Suprapubic skin (tissue), 4 donors: ENCODE results near the gene NLRC3.

Experiments used
- POLR2A ChIP-seq, 2 donors: fragments of 450-650 bp; IDR thresholded peaks; one replicate each; pipeline ENCODE4 v1.6.1; 2017; ENCODE audit warnings: antibody characterized with exemption in 2 of 2, mild to moderate bottlenecking in 2 of 2, moderate library complexity in 2 of 2
- POLR2AphosphoS5 ChIP-seq, 3 donors: sonication (generic); formaldehyde crosslinking; IDR thresholded peaks; one replicate each; pipeline ENCODE4 v1.6.1; 2017; ENCODE audit warnings: antibody characterized with exemption in 3 of 3
- TF ChIP-seq, protein P1 (sequence below), 2 donors: fragments of 200-600 bp in 1 of 2; fragments of 450-650 bp in 1 of 2; sonication (generic) in 1 of 2; IDR thresholded peaks; one replicate each; pipeline ENCODE4 v1.5.1; 2016 to 2019; ENCODE audit warnings: antibody characterized with exemption in 2 of 2, mild to moderate bottlenecking in 1 of 2, moderate library complexity in 1 of 2

DNA sequence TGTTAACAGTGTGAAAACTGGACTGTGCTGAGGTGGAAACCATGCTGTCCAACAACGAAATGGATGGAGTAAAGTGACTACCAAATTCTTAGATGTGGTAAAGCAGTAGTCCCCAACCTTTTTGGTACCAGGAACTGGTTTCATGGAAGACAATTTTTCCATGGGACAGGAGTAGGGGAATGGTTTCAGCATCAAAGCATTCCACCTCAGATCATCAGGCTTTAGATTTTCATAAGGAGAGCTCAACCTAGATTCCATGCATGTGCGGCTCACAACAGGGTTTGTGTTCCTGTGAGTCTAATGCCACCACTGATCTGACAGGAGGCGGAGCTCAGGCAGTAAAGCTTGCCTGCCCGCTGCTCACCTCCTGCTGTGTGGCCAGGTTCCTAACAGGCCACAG, 22.7 kb upstream of the NLRC3 start:
- TF ChIP-seq, protein P1, sequence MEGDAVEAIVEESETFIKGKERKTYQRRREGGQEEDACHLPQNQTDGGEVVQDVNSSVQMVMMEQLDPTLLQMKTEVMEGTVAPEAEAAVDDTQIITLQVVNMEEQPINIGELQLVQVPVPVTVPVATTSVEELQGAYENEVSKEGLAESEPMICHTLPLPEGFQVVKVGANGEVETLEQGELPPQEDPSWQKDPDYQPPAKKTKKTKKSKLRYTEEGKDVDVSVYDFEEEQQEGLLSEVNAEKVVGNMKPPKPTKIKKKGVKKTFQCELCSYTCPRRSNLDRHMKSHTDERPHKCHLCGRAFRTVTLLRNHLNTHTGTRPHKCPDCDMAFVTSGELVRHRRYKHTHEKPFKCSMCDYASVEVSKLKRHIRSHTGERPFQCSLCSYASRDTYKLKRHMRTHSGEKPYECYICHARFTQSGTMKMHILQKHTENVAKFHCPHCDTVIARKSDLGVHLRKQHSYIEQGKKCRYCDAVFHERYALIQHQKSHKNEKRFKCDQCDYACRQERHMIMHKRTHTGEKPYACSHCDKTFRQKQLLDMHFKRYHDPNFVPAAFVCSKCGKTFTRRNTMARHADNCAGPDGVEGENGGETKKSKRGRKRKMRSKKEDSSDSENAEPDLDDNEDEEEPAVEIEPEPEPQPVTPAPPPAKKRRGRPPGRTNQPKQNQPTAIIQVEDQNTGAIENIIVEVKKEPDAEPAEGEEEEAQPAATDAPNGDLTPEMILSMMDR (IDR thresholded peaks at IDR 0.05), result no peak
- TF ChIP-seq POLR2AphosphoS5 (IDR thresholded peaks at IDR 0.05) (no peak), POLR2A (IDR thresholded peaks at IDR 0.05) (no peak)
